SU-DHL-6 (cell line): Measurements from ENCODE around the gene TSPAN18.

ENCODE experiments used
- CTCF ChIP-seq: fragments of 200-600 bp; sonication (generic); IDR thresholded peaks from one replicate; pipeline ENCODE4 v1.5.1; 2017; ENCODE audit warnings: antibody characterized with exemption, mild to moderate bottlenecking, low read length, moderate library complexity; ENCODE audit not compliant: insufficient read depth, poor library complexity, severe bottlenecking
- EZH2phosphoT487 ChIP-seq: fragments of 200-600 bp; sonication (generic), shearing (Covaris generic); conservative IDR thresholded peaks from 2 replicates; pipeline ENCODE4 v1.6.1; 2018; ENCODE audit warnings: mild to moderate bottlenecking, antibody characterized with exemption, low read length, moderate library complexity, mixed read lengths

DNA sequence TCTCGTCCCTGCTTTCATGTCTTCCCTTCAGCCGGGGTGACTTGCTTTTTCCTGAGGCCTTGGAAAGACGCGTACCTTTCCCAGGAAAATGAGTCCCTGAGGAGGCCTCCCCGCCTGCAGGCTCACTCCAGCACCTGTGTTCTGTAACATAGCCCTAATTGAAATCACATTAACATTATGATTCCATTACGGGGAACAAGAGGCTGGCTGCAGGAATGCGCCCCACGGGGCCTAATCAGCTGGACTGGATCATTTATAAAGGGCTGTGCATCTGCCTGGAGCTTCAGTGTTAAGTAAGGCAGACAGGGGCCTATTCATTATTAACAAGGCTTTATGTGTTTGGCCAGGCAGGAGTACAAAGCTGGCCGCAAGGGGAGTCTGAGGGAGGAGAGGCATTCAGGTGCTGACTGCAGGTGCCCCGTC, 41.9 kb upstream of the TSPAN18 start:
- TF ChIP-seq CTCF (no peak), EZH2phosphoT487 (no peak)
